Loucy (cell line): ENCODE measurements around the gene VAV1.

Experiments used
- EZH2phosphoT487 ChIP-seq: fragments of 200-600 bp; IDR thresholded peaks from 2 replicates; pipeline ENCODE4 v1.6.1; 2018; ENCODE audit warnings: antibody characterized with exemption, mild to moderate bottlenecking, moderate library complexity, borderline replicate concordance
- TF ChIP-seq, protein P1 (sequence below): fragments of 200-600 bp; sonication (generic); conservative IDR thresholded peaks from 2 replicates; pipeline ENCODE4 v1.5.1; 2014; ENCODE audit warnings: mild to moderate bottlenecking, antibody characterized with exemption, low read length

DNA sequence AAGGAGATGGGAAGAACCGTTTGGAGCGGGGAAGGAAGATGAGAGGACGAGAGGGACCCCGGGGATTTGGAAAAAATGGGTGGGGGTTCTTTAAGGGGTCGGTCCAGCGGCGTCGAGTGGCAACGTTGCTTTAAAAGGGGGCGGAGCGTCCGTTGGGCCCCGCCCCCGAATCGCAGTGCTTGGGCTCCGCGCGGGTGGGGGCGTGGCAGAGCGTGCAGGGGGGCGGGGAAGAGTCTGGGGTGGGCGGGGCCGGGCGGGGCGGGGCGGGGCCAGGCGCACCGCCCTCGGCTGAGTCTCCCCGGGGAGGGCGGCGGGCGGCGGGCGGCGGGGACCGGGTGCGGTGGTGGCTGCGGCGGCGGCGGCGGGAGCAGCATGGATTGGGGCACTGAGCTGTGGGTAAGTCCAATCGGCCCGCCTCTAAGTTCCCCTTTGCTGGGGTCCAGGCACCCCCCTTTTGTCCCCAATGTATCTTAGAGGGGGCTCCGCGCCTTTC lies 33.1 kb upstream of the VAV1 start, which contains the start of gene TRIP10:
- TF ChIP-seq, protein P1, sequence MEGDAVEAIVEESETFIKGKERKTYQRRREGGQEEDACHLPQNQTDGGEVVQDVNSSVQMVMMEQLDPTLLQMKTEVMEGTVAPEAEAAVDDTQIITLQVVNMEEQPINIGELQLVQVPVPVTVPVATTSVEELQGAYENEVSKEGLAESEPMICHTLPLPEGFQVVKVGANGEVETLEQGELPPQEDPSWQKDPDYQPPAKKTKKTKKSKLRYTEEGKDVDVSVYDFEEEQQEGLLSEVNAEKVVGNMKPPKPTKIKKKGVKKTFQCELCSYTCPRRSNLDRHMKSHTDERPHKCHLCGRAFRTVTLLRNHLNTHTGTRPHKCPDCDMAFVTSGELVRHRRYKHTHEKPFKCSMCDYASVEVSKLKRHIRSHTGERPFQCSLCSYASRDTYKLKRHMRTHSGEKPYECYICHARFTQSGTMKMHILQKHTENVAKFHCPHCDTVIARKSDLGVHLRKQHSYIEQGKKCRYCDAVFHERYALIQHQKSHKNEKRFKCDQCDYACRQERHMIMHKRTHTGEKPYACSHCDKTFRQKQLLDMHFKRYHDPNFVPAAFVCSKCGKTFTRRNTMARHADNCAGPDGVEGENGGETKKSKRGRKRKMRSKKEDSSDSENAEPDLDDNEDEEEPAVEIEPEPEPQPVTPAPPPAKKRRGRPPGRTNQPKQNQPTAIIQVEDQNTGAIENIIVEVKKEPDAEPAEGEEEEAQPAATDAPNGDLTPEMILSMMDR: no peak
- TF ChIP-seq EZH2phosphoT487: no peak
